IPS-18c (cell line): ENCODE measurements around the gene BEGAIN.

Experiments
- H3K4me3 ChIP-seq: 2 replicates; pipeline ENCODE4 v1.7.0; 2013; ENCODE audit warnings: low read depth, mild to moderate bottlenecking, low read length, moderate library complexity; ENCODE audit not compliant: insufficient read depth
- H3K9me3 ChIP-seq: one replicate; pipeline ENCODE4 v1.6.1; 2013; ENCODE audit warnings: mild to moderate bottlenecking, low read length, moderate library complexity; ENCODE audit not compliant: control insufficient read depth, insufficient read depth

Gene BEGAIN

GRCh38 chr14:100540141-100540925 lies 46.9 kb downstream of the BEGAIN start:
- Histone ChIP-seq H3K9me3 (no peaks in the 10 kb centered on the region), H3K4me3 (no peak overlapping the region)

- Histone ChIP-seq H3K4me3 (no peak overlapping the region), H3K9me3 (no peaks in the 10 kb centered on the region)
These were observed 47.5 kb downstream of the BEGAIN start for GRCh38 chr14:100539766-100540140.

GRCh38 chr14:100539003-100539660 lies 48.1 kb downstream of the BEGAIN start:
- no peaks in the 10 kb centered on the region for H3K9me3 ChIP-seq
- no peak overlapping the region for H3K4me3 ChIP-seq

- H3K9me3 ChIP-seq: no peaks in the 10 kb centered on the region
These were observed 48.7 kb downstream of the BEGAIN start for GRCh38 chr14:100538351-100539002.

GRCh38 chr14:100537446-100538350 lies 49.5 kb downstream of the BEGAIN start:
- Histone ChIP-seq H3K4me3 (no peak overlapping the region), H3K9me3 (no peaks in the 10 kb centered on the region)

More at GRCh38 chr14:100538351-100539002, 48.7 kb downstream of the BEGAIN start:
- H3K4me3 ChIP-seq: no peak overlapping the region

GRCh38 chr14:100536721-100537445 lies 50.3 kb downstream of the BEGAIN start:
- no peaks in the 10 kb centered on the region for H3K9me3 ChIP-seq
- no peak overlapping the region for H3K4me3 ChIP-seq

GRCh38 chr14:100536121-100536510 lies 51.1 kb downstream of the BEGAIN start:
- Histone ChIP-seq H3K9me3 (no peaks in the 10 kb centered on the region), H3K4me3 (no peak overlapping the region)

GRCh38 chr14:100535287-100536120 lies 51.7 kb downstream of the BEGAIN start:
- H3K4me3 ChIP-seq: no peak overlapping the region; the same call in 1 of the 2 replicates
- no peaks in the 10 kb centered on the region for H3K9me3 ChIP-seq

- Histone ChIP-seq H3K9me3 (no peaks in the 10 kb centered on the region), H3K4me3 (no peak overlapping the region)
These were observed 52.5 kb downstream of the BEGAIN start for GRCh38 chr14:100534528-100535286.

GRCh38 chr14:100533656-100534485 lies 53.3 kb downstream of the BEGAIN start:
- no peaks in the 10 kb centered on the region for H3K9me3 ChIP-seq
- no peak overlapping the region for H3K4me3 ChIP-seq

- H3K4me3 ChIP-seq: no peak overlapping the region
These were observed 54.1 kb downstream of the BEGAIN start for GRCh38 chr14:100532906-100533655.

GRCh38 chr14:100532154-100532861 lies 54.9 kb downstream of the BEGAIN start:
- Histone ChIP-seq H3K4me3 (no peak overlapping the region), H3K9me3 (no peaks in the 10 kb centered on the region)

More at GRCh38 chr14:100532906-100533655, 54.1 kb downstream of the BEGAIN start:
- H3K9me3 ChIP-seq: no peaks in the 10 kb centered on the region
